HG02610 (cell line): ENCODE measurements around the gene STAT2.
"Not testable (repeated sequence)": the region's sequence is repeated elsewhere in the genome, so short reads cannot be mapped to it uniquely, and the experiment has no call there.

ENCODE experiments used
- ATAC-seq: cut with Tn5 transposase; IDR thresholded peaks from one replicate; pipeline ENCODE4 v1.9.1; 2021; ENCODE audit warnings: mild to moderate bottlenecking, moderate library complexity; ENCODE audit not compliant: unreplicated experiment

STAT2 gene

GRCh38 chr12:56362130-56363059, 2.5 kb upstream of the STAT2 start, which contains the start of gene APOF:
Gene APOF, minus strand, starts transcription at chr12:56362857. Its CDS starts 112 bp downstream, at chr12:56362745.
- ATAC-seq = no peak

- ATAC-seq = no peak
These were observed 1.7 kb upstream of the STAT2 start for GRCh38 chr12:56361487-56362129.

- no peak for ATAC-seq
These were observed 923 bp downstream of the STAT2 start for GRCh38 chr12:56358836-56359532.

- ATAC-seq = no peak
These were observed 8.6 kb downstream of the STAT2 start for GRCh38 chr12:56351325-56351724.

GRCh38 chr12:56350662-56351061, 9.2 kb downstream of the STAT2 start:
- no peak for ATAC-seq

- ATAC-seq = no peak
These were observed 11.1 kb downstream of the STAT2 start for GRCh38 chr12:56348776-56349175.

GRCh38 chr12:56347255-56347654, 12.7 kb downstream of the STAT2 start:
- not testable (repeated sequence) for ATAC-seq

- no peak for ATAC-seq
These were observed 13.2 kb downstream of the STAT2 start for GRCh38 chr12:56346675-56347074.

- not testable (repeated sequence) for ATAC-seq
These were observed 17.6 kb downstream of the STAT2 start for GRCh38 chr12:56342290-56342689.

GRCh38 chr12:56341616-56342015, 18.3 kb downstream of the STAT2 start:
- ATAC-seq = no peak

- no peak for ATAC-seq
These were observed 20.8 kb downstream of the STAT2 start for GRCh38 chr12:56339158-56339422.

GRCh38 chr12:56338308-56339157, 21.4 kb downstream of the STAT2 start, which contains the start of gene IL23A:
Gene IL23A, plus strand, starts transcription at chr12:56338884. Its CDS starts 161 bp downstream, at chr12:56339045.
- peak; percentile 48 for ATAC-seq

GRCh38 chr12:56337753-56338251, 22.1 kb downstream of the STAT2 start:
- ATAC-seq = no peak

GRCh38 chr12:56336361-56337167, 23.3 kb downstream of the STAT2 start:
- ATAC-seq = no peak

GRCh38 chr12:56335527-56335926, 24.4 kb downstream of the STAT2 start:
- not testable (repeated sequence) for ATAC-seq

- ATAC-seq = no peak
These were observed 25.5 kb downstream of the STAT2 start for GRCh38 chr12:56334490-56334793.

- ATAC-seq = peak; percentile 89
These were observed 26.0 kb downstream of the STAT2 start, which contains the start of gene PAN2 for GRCh38 chr12:56333679-56334489. Gene PAN2, minus strand, starts transcription at chr12:56334000. Its CDS starts 906 bp downstream, at chr12:56333094.

- ATAC-seq = no peak
These were observed 26.7 kb downstream of the STAT2 start for GRCh38 chr12:56333197-56333678.
